NCI-H1105 (cell line): ENCODE data around the gene MADCAM1.

Experiments
- DNase-seq: peaks from one replicate; lab custom pipeline; 2025; lab: John Stamatoyannopoulos, UW

Gene MADCAM1

DNA sequence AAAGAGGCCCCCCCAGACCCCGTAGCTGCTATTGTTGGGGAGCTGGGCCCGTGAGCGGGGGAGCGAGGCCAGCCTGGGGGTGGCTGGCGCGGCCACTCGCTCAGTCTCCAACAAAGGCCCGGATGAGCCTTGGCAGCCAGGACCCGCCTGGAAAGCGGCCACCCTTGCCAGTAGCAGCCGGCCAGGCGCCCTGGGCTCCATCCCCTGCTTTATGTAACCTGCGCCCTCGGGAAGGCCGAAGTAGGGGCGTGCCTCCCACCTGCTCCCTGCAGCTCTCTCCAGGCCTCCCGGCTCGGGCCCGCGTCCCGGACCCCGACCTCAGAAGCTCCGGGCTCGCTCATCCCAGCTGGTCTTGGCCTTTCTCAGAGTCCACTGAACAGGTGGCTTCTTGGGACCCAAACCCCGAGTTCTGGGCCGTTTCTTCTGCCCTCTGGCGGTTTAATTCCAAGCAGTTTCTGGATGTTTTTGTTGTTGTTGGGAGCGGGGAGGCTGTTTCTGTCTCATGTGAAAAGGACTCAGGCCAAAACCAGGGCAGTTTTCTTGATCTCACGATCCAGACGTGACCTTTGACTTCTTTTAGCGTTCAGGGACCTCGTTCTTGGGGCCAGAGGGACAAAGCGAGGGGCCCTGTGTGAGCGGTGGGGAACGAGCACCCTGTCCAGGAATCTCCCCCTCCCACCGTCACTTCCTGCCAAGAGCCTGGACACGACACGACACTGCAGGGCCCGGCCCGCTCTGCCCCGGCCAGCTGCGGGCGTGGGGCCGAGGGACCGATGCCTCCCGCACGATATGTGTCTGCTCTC, 36.5 kb downstream of the MADCAM1 start:
- DNase-seq: peak; percentile 71

DNA sequence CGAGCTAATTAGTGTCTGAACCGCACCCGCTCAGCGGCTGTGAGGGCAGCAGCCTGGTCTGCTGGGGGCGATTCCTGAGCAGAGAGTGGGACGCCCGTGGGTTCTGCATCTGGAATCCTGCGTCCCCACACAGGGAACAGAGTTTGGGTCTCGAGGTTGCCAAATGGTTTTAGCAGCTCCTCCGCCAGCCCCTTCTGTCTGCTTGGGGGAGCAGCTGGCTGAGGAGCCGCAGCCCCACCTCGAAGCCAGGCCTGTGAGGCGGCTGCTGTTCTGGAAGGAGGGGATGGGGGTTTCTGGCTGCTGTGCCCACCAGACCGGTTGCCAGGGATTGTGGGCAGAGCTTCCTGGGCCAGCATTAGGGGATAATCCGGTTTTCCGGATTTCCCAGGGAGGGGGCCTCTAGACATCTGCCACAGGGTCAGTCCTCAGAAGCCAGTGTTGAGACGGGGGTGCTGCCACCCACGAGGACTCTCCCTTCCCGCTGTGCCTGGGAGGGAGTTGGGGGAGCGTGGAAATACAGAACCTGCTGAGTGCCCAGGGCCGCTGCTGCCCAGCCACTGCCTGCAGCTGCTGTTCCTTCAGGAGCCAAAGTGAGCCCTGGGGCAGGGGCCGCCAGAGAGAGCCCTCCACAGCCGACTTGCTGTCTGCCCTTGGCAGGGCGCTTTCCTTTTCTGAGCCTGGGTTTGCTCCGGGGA, 37.2 kb downstream of the MADCAM1 start:
- no peak for DNase-seq

GRCh38 chr19:534088-534487, 37.8 kb downstream of the MADCAM1 start:
- no peak for DNase-seq

DNA sequence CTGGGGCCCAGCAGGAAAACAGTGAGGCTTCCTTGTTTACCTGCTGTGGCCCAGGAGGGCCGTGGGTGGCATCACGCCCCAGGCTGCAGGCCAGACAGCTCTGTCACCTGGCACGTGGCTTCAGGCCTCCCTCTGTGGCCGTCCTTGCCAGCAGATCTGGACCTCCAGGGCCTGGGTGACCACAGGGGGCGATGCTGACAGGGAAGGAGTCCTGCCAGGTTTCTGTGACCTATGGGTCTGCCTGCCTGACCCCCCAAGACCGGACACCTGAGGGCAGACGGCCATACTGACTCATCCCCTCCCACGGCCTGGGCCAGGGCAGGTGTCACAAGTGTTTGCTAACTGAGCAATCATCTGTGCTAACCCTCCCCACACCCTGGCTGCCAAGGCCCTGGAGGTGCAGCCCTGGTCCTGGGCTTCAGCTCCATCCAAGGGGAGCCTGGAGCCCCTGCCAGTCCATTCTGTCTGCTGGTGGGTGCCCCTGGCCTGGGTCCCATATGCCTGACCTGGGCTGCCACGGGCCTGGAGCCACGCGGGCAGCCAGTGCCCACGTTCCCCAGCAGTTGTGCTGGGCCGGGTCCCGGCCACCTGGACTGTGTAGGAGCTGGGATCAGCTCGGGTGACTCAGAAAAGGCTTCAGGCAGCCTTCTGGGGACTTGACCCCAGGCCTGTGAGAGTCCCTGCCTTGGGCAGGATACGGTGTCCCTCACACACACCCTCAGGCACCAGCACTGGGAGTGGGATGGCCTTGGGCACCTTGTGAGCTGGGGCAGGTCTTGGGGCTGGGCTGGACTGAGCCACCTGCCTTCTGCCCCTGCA, 38.9 kb downstream of the MADCAM1 start:
- no peak for DNase-seq

DNA sequence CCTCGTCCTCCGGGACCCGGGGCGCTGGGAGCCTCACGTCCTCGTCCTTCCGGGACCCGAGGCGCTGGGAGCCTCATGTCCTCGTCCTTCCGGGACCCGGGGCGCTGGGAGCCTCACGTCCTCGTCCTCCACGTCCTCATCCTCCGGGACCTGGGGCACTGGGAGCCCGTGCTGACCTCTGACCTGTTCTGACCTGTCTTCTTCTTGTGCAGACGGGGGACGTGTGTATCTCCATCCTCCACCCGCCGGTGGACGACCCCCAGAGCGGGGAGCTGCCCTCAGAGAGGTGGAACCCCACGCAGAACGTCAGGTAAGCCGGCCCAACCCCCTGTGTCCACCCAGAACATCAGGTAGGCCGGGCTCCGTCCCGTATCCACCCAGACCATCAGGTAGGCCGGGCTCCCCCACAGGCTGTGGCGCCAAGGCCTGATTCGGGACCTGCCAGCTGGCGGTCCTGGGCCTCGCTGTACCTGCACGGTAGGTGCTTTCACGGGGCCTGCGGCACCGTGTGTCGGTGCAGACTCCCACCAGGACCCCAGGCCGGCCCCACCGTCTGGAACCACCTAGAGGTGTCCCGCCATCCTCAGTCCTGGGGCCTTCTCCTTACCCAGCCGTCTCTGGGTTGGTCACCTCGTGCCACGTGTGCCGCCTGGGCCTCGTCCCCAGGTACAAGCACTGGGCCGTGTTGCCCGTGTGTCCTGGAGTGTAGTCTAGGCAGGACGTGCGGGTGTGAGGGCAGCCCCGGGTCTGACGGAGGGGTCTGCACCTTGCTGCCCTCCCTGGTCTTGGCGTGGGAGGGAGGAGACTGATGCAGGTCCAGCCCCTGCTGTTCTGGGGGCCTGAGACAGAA, 40.0 kb downstream of the MADCAM1 start:
- no peak for DNase-seq

- no peak for DNase-seq
Observed at GRCh38 chr19:536881-537404, 40.7 kb downstream of the MADCAM1 start.

DNA sequence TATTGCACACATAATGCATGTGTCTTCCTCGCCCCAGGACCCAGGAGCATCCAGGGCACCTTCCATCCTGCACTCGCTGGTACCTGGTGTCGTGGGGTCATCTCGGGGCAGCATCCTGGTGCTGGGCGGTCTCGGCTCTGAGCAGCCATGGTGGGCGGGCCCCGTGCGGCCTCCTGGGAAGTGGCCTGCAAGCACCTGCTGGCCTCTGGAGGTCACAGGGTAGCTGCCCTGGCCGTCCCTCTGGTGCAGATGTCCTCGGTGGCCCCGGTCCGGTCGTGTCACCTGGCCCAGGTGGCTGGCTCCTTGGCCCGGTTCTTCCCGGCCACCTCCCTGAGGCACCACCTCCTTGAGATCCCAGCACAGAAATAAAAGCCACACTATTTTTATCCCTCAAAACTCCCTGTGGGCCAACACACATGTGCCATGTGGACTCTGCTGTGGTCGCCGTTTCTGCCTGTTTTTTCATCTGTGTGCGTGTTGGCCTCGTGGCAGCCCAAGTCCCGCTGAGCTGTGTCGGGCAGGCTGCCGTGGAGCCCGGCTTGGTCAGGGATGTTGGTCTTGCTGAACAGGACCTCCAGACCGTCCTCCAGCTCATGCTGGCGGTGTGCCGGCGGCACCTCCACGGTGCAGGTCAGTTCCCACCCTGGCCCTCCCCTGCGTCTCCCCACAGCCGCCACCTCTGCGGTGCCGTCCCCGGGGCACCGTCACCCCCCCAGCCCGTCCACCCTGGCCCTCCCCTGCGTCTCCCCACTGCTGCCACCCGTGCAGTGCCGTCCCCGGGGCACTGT, 42.5 kb downstream of the MADCAM1 start:
- no peak for DNase-seq

GRCh38 chr19:539429-540030, 43.2 kb downstream of the MADCAM1 start:
- DNase-seq: no peak

DNA sequence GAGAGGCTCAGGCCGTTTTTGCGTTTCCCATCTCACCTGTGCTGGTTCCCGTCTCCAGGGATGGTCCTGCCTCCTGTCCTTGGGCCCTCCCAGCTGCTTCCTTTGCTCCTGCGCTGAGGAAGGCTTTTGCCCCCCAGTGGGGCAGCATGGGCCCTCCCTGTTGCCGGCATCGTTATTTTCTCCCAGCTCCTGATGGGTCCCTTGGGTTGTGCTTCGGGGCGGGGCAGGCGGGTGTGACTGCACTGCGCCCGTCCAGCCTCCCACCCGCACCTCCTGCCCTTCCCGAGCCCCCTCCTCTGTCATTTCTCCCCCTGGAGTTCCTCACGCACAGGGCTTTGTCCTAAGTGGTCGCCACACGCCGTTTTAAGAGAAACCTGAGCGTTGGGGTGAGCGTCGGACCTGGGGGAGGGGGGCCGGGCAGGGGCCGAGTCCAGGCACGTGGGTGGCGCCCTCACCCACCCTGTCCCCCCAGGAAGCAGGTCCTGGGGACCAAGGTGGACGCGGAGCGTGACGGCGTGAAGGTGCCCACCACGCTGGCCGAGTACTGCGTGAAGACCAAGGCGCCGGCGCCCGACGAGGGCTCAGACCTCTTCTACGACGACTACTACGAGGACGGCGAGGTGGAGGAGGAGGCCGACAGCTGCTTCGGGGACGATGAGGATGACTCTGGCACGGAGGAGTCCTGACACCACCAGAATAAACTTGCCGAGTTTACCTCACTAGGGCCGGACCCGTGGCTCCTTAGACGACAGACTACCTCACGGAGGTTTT, 44.8 kb downstream of the MADCAM1 start:
- no peak for DNase-seq

- DNase-seq: no peak
Observed at GRCh38 chr19:541699-542098, 45.4 kb downstream of the MADCAM1 start.

- DNase-seq: no peak
Observed at GRCh38 chr19:542173-542866, 46.0 kb downstream of the MADCAM1 start.

DNA sequence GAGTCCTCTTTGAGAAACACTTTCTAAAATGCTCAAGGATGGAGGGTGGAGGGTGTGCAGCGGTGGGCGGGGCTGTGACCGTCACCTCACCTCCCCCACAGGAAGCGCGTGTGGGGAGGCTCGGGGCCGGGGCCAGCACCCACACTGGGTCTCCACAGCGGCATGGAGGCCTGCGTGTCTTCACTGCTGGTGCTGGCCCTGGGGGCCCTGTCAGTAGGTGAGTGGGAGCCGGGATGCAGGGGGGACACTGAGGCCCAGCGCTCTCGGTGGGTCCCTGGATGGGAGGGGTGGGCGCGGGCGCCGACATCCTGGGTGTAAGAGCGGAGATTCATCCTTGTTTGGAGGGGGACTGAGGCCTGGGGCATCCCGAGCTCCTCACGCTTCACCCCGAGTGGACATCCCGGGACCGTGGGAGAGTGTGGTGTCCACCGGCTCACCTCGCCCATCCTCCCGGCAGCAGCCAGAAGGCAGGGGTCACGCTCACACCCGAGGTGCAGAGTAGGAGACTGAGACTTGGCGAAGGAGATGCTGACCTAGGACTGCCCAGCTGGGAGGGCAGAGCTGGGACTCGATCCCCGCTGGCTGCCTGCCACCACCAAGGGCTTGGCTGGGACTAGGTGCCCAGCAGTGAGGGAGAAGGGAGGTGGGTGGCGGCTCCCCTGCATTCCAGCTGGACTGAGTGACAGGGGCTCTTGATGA, 47.8 kb downstream of the MADCAM1 start, which contains the start of gene GZMM:
Gene GZMM (plus strand): TSS at position 144 of the 699 bp plus-strand sequence. CDS start 19 bp downstream, at position 163.
- no peak for DNase-seq

DNA sequence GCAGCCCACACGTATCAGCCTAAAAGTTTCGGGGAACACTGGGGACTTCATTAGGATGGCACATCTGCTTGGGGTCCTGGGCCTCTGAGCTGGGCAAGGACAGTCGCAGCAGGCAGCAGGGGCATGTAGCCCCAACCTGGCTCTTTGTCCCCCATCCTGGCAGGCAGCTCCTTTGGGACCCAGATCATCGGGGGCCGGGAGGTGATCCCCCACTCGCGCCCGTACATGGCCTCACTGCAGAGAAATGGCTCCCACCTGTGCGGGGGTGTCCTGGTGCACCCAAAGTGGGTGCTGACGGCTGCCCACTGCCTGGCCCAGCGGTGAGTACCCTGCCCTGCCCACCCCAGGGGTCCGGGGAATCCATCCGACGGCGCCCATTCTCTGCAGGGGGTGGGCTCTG, 50.8 kb downstream of the MADCAM1 start:
- DNase-seq: no peak

- no peak for DNase-seq
Observed at GRCh38 chr19:547836-548720, 51.8 kb downstream of the MADCAM1 start.

GRCh38 chr19:548886-549830, 52.9 kb downstream of the MADCAM1 start:
- no peak for DNase-seq

DNA sequence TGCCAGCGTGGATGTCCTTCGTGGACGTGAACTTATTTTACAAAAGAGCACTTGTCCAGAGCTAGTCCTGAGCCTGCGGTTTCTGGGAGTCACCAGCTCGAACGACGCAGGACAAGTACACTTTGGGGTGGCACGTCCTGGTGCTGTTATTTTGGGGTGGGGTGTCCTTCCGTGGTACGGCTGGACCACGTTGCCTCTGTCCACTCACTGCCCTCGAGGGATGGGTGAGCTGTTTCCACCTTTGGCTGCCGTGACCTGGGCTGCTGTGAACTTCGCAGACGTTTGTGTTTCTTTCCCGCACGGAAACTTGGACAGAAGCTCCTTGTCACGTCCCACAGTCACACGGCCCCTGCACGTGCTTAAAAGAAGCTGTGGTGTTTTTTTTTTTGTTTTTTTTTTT, 58.5 kb downstream of the MADCAM1 start:
- DNase-seq: no peak
